Suprapubic skin (tissue), 4 donors: ENCODE measurements around the gene FLYWCH1. TPM values are rescaled to one million over a fixed set of nuclear protein-coding genes. Genes with fewer than 3 reads are reported as not detected.

Source experiments
- DNase-seq, 2 donors: peaks; one replicate each; pipeline ENCODE4 v3.0.0-alpha.2; 2019; ENCODE audit warnings: low spot score in 2 of 2
- H3K27ac ChIP-seq: fragments of 200-600 bp; sonication (generic); one replicate; pipeline ENCODE4 v1.5.1; 2019
- H3K27me3 ChIP-seq: fragments of 200-600 bp; sonication (generic); one replicate; pipeline ENCODE4 v1.5.1; 2019
- H3K36me3 ChIP-seq: fragments of 200-600 bp; sonication (generic); one replicate; pipeline ENCODE4 v1.5.1; 2019
- H3K4me1 ChIP-seq: fragments of 200-600 bp; sonication (generic); one replicate; pipeline ENCODE4 v1.5.1; 2019
- H3K4me3 ChIP-seq: fragments of 200-600 bp; sonication (generic); one replicate; pipeline ENCODE4 v1.5.1; 2019; ENCODE audit warnings: mild to moderate bottlenecking
- H3K9me3 ChIP-seq: fragments of 200-600 bp; sonication (generic); one replicate; pipeline ENCODE4 v1.5.1; 2019
- EP300 ChIP-seq: sonication (generic); formaldehyde crosslinking; IDR thresholded peaks from one replicate; pipeline ENCODE4 v1.6.1; 2017; ENCODE audit warnings: antibody characterized with exemption
- POLR2A ChIP-seq, 2 donors: fragments of 450-650 bp; IDR thresholded peaks; one replicate each; pipeline ENCODE4 v1.6.1; 2017; ENCODE audit warnings: antibody characterized with exemption in 2 of 2, mild to moderate bottlenecking in 2 of 2, moderate library complexity in 2 of 2
- POLR2AphosphoS5 ChIP-seq, 3 donors: sonication (generic); formaldehyde crosslinking; IDR thresholded peaks; one replicate each; pipeline ENCODE4 v1.6.1; 2017; ENCODE audit warnings: antibody characterized with exemption in 3 of 3
- WGBS: methylation state at CpG from one replicate; pipeline ENCODE4 v1.1.5; 2018; 5-methylcytosine and 5-hydroxymethylcytosine counted together
- total RNA-seq, 4 donors: library from RNA; depleted of rRNA; stranded (reverse); fragments of >200 nt; gene quantifications; one replicate each; pipeline ENCODE4 v1.1.0, GENCODE V29; 2016
- TF ChIP-seq, protein P1 (sequence below), 2 donors: fragments of 200-600 bp in 1 of 2; fragments of 450-650 bp in 1 of 2; sonication (generic) in 1 of 2; IDR thresholded peaks; one replicate each; pipeline ENCODE4 v1.5.1; 2016 to 2019; ENCODE audit warnings: antibody characterized with exemption in 2 of 2, mild to moderate bottlenecking in 1 of 2, moderate library complexity in 1 of 2

The FLYWCH1 gene
- total RNA-seq, 4 donors from 2014 or later: 32.7 to 81.8 (median 52.1) TPM

DNA sequence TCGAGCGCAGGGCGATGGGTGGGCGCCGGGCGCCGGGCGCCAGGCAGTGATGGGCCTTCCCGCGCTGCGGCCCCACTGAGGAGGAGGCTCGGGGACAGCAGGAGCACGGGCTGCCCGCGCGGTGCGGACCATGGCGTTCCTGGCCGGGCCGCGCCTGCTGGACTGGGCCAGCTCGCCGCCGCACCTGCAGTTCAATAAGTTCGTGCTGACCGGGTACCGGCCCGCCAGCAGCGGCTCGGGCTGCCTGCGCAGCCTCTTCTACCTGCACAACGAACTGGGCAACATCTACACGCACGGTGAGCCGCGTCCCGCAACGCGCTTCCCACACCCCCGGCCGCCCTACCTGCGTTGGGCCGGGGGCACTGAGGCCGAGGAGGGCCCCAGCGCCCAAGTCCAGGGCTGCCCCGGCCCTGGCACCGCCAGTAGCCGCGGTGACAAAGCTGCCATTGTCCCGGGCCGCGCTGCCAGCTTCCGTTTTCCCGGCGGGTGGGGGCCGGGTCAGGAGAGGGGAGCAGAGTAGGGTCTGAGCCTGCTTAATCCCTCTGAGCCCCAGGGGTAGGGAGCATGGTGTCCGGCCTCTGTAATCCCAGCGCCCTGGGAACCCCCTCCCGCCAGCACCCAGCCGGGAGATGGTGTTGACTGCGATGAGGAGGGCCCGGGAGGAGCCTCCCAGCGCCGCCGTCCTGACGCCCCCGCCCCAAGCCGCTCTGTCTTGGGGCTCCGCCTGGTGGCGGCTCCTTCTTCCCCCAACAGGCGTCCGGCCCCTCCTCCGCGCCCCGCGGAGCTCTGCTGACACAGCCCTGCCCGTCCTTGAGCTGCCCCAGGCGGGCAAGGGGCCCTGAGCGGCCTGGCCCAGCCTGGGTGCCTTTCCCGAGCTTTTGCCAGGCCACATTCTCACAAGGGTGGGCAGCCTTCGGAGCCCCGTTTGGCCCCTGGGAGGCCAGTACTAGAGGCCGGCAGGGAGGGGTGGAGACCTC lies 58.1 kb downstream of the FLYWCH1 start:
- Histone ChIP-seq H3K36me3 (no peaks in the 10 kb centered on the region), H3K4me3 (peak overlapping the region; percentile 87), H3K9me3 (no peaks in the 10 kb centered on the region), H3K27me3 (peaks cover 32% of the 10 kb centered on the region), H3K4me1 (peaks cover 57% of the 10 kb centered on the region), H3K27ac (peak overlapping the region; percentile 49)
- 6% methylated on average over 10 of the region's 83 CpGs for WGBS
- TF ChIP-seq, protein P1, sequence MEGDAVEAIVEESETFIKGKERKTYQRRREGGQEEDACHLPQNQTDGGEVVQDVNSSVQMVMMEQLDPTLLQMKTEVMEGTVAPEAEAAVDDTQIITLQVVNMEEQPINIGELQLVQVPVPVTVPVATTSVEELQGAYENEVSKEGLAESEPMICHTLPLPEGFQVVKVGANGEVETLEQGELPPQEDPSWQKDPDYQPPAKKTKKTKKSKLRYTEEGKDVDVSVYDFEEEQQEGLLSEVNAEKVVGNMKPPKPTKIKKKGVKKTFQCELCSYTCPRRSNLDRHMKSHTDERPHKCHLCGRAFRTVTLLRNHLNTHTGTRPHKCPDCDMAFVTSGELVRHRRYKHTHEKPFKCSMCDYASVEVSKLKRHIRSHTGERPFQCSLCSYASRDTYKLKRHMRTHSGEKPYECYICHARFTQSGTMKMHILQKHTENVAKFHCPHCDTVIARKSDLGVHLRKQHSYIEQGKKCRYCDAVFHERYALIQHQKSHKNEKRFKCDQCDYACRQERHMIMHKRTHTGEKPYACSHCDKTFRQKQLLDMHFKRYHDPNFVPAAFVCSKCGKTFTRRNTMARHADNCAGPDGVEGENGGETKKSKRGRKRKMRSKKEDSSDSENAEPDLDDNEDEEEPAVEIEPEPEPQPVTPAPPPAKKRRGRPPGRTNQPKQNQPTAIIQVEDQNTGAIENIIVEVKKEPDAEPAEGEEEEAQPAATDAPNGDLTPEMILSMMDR (IDR thresholded peaks at IDR 0.05): peak in 1 of 2 donors; percentile 49
- TF ChIP-seq POLR2A (IDR thresholded peaks at IDR 0.05): no peak
- no peak for TF ChIP-seq EP300
- TF ChIP-seq POLR2AphosphoS5 (IDR thresholded peaks at IDR 0.05): no peak
- DNase-seq: no peak

DNA sequence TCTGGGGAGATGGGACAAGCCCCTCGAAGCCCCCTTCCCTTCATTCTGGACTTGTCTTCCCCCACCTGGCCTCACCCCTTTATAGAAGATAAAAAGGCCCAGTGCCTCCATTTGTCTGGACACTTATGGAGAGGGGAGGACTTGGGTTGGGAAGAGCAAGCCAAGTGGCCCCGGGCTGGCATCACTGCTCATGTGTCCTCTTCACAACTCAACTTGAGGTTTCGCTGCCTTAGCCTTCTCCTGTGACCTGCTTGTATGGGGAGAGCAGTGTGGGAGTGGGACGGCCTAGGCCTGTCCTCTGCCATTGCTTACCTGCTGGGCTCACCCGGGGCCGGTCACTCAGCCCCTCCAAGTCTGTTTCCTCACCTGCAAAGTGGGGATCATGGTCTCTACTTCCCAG lies 58.8 kb downstream of the FLYWCH1 start:
- Histone ChIP-seq H3K4me1 (peaks cover 49% of the 10 kb centered on the region), H3K9me3 (no peaks in the 10 kb centered on the region), H3K4me3 (peak overlapping the region; percentile 87), H3K36me3 (no peaks in the 10 kb centered on the region), H3K27me3 (peaks cover 25% of the 10 kb centered on the region), H3K27ac (no peak overlapping the region)
- no peak for DNase-seq
- TF ChIP-seq POLR2A (IDR thresholded peaks at IDR 0.05) (no peak), EP300 (no peak), POLR2AphosphoS5 (IDR thresholded peaks at IDR 0.05) (no peak)
- TF ChIP-seq, protein P1 (IDR thresholded peaks at IDR 0.05): no peak
- 67% methylated on average over 6 of the region's 6 CpGs for WGBS

DNA sequence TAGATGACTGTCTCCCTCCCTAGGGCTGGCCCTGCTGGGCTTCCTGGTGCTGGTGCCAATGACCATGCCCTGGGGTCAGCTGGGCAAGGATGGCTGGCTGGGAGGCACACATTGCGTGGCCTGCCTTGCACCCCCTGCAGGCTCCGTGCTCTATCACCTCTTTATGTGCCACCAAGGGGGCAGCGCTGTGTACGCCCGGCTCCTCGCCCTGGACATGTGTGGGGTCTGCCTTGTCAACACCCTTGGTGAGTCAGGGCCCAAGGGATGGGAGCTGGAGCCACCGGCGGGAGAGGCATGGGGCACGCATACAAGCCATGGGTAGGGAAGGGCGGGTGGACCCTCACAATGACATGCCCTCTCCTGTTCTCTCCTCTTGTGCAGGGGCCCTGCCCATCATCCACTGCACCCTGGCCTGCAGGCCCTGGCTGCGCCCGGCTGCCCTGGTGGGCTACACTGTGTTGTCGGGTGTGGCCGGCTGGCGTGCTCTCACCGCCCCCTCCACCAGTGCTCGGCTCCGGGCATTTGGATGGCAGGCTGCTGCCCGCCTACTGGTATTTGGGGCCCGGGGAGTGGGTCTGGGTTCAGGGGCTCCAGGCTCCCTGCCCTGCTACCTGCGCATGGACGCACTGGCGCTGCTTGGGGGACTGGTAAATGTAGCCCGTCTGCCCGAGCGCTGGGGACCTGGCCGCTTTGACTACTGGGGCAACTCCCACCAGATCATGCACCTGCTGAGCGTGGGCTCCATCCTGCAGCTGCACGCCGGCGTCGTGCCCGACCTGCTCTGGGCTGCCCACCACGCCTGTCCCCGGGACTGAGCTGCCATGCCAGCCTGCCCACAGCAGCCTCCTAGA lies 59.6 kb downstream of the FLYWCH1 start:
- H3K9me3 ChIP-seq: no peaks in the 10 kb centered on the region
- DNase-seq: no peak
- no peak overlapping the region for H3K27ac ChIP-seq
- peaks cover 17% of the 10 kb centered on the region for H3K27me3 ChIP-seq
- no peaks in the 10 kb centered on the region for H3K36me3 ChIP-seq
- TF ChIP-seq POLR2A (IDR thresholded peaks at IDR 0.05) (no peak), POLR2AphosphoS5 (IDR thresholded peaks at IDR 0.05) (no peak), EP300 (no peak)
- TF ChIP-seq, protein P1 (IDR thresholded peaks at IDR 0.05): no peak
- WGBS: 81% methylated on average over 8 of the region's 35 CpGs
- H3K4me1 ChIP-seq: peaks cover 43% of the 10 kb centered on the region
- H3K4me3 ChIP-seq: no peak overlapping the region

DNA sequence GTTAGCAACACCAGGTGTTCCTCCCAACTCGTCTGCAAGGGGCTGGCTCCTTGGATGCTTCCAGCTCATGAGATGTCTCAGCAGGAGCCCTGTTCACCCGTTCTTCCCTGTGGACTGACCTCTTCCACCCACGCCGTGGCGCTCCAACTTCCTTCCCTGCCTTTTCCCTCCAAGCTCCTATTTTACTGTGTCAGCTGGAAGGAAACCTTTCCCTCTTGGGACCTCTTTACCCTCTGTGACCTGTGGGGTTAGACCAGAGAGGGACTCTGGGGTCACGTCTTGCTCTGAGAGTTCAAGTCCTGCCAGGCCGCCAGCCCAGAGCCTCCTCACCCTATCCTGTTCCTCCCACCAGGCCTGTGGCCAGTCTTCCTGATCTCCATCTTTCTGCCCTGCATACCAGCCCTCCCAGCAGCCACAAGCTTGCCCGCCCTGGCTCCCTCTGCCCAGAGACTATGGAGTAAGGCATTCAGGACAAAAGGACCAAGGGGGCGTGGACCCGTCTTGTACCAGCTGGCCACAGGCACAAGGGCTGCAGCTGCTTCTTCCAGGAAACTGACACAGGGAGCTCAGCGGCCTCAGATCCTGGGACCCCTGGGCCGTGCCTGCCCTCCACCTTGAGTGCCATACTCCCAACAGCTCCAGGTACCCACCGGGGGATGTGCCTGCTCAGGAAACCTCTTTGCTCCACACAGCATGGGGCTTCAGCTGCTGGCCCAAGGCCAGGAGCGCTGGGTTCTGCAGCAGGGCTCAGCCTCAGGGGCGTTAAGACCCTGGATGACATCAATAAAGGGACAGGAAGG lies 60.5 kb downstream of the FLYWCH1 start:
- peaks cover 35% of the 10 kb centered on the region for H3K4me1 ChIP-seq
- peaks cover 8% of the 10 kb centered on the region for H3K27me3 ChIP-seq
- TF ChIP-seq POLR2AphosphoS5 (IDR thresholded peaks at IDR 0.05) (no peak), EP300 (no peak), POLR2A (IDR thresholded peaks at IDR 0.05) (no peak)
- TF ChIP-seq, protein P1 (IDR thresholded peaks at IDR 0.05): no peak
- H3K36me3 ChIP-seq: no peaks in the 10 kb centered on the region
- no peak overlapping the region for H3K4me3 ChIP-seq
- no peaks in the 10 kb centered on the region for H3K9me3 ChIP-seq
- WGBS: 86% methylated on average over 10 of the region's 15 CpGs
- H3K27ac ChIP-seq: no peak overlapping the region
- DNase-seq: no peak
